ENCODE data around the gene SNAPC4.
A peak's percentile ranks its signal among the peaks of the same experiment; 100 is the strongest.

The SNAPC4 gene, protein sequence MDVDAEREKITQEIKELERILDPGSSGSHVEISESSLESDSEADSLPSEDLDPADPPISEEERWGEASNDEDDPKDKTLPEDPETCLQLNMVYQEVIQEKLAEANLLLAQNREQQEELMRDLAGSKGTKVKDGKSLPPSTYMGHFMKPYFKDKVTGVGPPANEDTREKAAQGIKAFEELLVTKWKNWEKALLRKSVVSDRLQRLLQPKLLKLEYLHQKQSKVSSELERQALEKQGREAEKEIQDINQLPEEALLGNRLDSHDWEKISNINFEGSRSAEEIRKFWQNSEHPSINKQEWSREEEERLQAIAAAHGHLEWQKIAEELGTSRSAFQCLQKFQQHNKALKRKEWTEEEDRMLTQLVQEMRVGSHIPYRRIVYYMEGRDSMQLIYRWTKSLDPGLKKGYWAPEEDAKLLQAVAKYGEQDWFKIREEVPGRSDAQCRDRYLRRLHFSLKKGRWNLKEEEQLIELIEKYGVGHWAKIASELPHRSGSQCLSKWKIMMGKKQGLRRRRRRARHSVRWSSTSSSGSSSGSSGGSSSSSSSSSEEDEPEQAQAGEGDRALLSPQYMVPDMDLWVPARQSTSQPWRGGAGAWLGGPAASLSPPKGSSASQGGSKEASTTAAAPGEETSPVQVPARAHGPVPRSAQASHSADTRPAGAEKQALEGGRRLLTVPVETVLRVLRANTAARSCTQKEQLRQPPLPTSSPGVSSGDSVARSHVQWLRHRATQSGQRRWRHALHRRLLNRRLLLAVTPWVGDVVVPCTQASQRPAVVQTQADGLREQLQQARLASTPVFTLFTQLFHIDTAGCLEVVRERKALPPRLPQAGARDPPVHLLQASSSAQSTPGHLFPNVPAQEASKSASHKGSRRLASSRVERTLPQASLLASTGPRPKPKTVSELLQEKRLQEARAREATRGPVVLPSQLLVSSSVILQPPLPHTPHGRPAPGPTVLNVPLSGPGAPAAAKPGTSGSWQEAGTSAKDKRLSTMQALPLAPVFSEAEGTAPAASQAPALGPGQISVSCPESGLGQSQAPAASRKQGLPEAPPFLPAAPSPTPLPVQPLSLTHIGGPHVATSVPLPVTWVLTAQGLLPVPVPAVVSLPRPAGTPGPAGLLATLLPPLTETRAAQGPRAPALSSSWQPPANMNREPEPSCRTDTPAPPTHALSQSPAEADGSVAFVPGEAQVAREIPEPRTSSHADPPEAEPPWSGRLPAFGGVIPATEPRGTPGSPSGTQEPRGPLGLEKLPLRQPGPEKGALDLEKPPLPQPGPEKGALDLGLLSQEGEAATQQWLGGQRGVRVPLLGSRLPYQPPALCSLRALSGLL (N-terminal part only)

DNA sequence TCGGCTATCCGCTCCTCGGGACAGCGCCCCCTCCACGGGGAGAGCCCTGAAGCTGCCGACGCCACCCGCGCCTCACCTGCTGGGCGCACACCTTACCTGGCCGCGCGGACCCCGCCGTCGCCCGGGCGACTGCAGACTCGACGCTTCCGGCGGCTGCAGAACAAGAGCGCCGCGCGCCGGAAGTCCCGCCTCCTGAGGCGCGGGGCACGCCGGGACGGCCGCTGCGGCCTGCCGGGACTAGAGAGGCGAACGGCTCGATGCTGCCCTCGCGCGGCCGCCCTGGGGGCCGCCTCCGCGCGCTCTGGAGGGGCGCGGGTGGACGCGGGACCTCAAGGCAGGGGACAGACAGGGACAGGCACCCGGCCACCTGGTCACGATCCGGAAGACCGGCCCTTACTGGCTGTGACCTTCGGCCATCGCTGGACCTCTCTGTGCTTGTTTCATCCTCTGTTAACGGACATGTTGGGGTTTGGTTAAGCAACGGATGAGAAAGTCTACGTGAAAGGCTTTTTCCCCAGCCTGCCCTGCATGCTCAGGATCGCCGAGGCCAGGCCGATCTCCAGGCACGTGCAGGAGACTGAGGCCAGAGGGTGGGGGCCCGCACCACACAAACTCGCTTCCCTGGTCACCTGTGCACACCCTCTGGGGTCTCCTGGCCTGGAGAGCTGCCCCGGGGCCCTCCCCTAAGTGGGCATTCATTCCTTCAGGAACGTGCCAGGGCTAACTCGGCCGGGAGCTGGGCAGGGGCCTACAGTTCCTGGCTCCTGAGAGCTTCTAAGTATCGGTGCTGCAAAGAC, at the start of gene SNAPC4:
TSS of gene SNAPC4 (minus strand) at position 133 of the 797 bp plus-strand sequence. CDS start 1,742 bp downstream, outside the sequence.
- peak; percentile 68 to 71 for DNase-seq (ENCODE audit: low read depth in 2 of 2)

DNA sequence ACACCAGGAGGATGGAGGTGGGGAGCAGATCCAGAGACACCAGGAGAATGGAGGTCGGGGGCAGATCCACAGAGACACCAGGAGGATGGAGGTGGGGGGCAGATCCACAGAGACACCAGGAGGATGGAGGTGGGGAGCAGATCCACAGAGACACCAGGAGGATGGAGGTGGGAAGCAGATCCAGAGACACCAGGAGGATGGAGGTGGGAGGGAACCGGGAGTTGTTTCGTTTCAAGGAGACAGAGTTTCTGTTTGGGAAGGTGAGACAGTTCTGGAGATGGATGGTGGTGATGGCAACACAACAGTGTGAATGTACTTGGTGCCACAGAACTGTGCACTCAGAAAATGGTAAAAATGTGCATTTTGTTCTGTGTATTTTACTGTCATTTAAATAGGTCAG, 48.7 kb upstream of the SNAPC4 start:
- DNase-seq (ENCODE audit: low read depth in 2 of 2), result no peak

DNA sequence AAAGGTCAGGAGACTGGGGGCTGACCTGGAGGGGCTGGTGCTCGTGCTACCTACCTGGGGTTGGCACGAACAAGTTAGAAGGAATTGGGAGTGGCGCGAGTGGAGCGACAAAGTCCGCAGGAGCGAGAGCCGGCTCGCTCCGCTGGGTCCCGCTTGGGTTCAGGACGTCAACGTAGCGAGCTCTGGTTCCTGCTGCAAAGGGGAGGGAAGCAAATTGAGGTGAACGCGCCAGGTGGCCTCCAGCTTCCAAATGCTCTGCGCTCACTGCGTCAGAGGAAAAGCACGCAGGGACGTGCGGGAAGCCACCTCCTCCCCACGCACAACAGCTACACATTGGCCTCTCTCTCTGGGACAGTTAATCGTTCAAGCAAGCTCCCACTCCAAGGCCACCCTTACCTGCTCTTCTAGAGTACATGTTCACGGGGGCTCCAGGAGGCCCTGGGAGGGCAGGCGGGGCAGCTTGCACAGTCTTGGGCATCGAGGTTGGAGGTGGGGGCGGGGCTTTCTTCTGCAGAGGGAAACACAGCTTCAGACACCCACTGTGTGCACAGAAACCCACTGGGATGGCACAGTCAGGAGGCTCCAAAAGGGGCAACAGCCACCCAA, 47.3 kb upstream of the SNAPC4 start:
- no peak for DNase-seq (ENCODE audit: low read depth in 2 of 2)

DNA sequence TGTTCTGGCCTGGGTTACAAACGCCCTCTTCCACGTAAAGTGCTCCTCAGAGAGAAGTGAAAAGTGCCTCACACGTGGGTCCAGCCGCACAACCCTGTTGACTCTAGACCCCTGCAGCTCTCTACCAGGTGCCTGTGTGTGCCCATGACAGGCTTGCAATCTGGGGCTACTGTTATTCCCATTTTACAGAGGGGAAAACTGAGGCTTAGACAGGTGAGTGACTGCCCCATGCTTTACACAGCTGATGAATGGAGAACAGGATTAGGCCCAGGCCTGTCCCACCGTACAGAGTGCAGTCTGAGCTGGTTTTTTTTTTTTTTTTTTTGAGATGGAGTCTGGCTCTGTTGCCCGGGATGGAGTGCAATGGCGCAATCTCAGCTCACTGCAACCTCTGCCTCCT, 45.8 kb upstream of the SNAPC4 start:
- no peak for DNase-seq (ENCODE audit: low read depth in 2 of 2)

DNA sequence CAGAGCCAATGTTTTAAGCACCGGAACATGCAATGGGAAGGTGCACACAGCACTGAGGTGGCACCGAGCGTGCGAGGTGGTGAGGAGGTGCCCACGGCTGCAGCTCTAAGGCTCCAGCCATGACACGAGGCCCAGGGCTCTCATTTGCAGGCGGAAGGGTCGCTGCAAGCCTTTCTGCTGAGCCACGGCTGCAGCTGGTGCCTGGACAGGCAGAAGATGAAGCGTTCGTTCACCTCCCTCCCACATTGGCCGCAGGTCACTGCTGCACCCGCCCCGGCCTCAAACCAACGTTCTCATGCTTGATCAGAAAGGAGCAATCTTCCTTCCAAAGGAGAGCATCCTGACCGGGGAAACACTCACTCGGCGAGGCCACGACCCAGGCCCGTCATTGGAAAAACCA, 44.1 kb upstream of the SNAPC4 start:
- no peak for DNase-seq (ENCODE audit: low read depth in 2 of 2)

DNA sequence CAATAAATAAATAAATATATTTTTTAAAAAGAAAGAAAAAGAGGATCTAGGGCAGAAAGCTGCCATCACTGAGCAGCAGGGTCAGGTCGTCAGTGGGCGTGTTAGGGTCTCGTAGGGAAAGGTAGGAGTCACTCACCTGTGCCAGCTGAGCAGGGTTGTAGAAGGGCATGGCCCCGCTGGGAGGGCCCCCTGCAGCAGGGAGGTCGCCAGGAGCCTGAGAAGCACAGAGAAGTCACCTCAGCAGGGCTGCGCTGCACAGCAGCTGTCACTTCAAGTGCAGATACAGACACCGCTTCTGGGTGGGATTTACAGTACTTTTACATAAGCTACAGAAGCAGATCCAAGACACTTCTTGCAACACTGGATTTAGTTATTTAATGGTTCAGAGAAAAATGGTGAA, 43.7 kb upstream of the SNAPC4 start:
- DNase-seq (ENCODE audit: low read depth in 2 of 2), result no peak

DNA sequence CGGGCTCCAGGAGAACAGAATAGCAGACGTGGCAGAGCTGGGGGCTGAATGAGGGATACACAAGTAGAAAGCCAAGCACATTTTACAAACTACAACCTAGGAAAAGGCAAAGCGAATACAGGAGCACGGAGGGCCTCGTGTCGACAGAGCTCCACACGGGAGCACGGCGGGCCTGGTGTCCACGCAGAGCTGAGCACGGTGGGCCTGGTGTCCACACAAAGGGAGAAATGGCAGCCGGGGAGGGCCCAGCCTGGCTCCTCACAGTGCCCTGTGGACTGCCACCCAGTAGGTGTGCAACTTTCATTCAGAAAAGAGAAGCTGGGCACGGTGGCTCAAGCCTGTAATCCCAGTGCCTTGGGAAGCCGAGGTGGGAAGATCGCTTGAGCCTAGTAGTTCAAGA, 43.1 kb upstream of the SNAPC4 start:
- DNase-seq (ENCODE audit: low read depth in 2 of 2), result no peak

DNA sequence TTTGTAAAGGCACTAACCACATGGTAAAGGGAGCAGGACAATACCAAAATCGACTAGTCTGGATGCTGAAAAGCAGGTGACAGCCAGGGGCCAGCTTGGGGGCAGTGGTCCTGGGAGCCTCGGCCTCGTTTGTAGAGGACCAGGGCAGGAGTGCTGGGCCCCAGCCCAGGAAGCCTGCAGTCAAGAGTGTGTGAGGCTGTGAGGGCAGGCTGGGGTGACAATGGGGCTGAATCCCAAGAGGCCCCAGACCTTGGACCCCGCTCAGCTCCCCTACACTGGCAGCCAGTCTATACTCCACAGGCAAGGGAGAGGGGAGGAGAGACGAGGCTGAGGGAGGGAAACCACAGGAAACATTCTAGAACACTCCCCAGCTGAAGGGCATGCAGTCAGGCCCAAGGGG, 42.3 kb upstream of the SNAPC4 start:
- DNase-seq (ENCODE audit: low read depth in 2 of 2), result no peak

DNA sequence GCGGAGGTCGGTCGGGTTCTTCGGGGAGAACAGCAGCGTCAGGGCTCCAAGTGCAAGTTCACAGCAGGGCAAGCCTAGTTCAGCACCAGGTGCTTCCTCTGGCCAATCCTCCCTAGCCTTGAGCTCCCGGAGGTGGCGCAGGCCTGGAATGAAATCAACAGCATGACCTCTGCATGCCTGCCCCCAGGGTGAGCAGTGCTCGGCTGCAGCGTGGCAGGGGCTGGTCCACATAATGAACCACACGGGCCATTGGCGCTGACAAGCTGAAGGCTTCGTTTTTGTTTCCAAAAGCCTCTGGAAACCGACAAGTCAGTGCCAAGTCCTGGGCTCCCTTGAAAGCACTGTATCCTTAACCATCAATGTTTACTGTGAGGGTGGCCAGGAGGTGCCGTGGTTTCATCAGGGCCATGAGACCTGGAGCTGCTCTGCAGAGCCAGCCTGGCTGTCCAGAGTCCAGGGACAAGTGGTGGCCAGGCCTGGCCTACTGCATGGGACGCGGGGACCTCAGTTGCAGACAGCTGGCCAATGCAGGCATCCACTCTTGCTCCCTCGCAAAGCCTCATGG, 41.8 kb upstream of the SNAPC4 start:
- no peak for DNase-seq (ENCODE audit: low read depth in 2 of 2)

DNA sequence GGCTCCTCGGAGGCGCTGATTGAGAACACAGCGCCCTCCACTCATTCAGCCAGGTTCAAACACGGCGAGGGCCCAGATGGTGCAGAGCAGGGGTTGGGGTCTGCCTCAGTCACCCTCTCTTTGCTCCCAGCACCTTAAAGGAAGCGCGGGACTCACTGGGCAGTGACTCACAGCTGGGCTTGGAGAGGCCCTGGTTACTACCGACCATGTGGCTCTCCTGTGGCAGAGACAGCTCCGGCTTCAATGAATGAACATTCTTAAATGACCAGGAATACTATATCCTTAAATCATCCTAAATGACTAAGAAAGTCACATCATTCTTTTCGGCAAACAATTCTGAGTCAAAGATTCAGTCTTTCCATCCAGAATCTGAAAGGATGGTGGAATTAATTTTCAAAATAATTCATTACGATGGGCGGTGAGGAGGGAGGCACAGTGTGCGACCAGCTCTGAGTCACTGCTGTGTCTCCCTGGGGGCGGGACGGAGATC, 41.3 kb upstream of the SNAPC4 start:
- no peak for DNase-seq (ENCODE audit: low read depth in 2 of 2)

DNA sequence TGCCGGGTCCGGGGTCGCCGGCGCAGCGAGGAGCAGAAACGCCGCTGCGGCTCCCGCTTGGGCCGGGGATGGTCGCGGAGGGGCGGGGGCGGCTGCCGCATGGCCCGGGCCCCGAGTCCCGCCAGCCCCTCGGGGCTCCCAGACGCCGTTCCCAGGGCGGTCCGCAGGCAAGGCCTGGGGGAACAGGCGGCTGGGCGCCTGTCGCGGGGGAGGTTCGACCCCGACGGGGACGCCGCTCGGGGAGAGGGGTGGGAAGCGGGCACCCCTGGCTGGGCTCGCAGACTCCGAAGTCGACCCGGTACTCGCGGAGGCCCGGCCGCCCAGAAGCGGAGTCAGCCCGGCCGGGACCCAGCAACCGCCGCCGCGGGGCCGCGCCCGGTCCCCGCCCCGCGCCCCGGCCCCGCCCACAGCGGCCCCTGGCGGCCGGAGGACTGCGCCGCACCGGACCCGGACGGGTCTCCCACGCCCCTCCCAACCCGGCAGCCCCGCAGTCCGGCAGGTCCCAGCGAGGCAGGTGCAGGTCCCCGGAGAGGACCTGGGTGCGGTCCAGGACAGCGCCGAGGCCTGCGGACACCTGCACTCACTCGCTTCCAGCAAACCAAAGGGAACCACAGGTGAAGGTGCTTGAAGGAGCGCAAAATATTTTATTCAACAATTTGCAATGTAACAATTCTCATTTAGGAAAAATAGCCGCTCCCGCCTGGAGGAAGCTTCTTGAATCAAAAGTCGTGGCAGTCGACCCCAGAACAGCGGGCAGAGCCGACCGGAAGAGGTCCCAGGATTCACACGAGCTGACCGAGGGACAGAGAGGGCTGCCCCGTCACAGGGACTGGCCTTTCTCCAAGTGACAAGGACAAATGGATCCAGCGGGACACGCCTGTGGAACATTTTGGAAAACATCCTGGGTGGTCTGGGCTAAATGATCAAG, 39.8 kb upstream of the SNAPC4 start, which contains the start of gene INPP5E:
TSS of gene INPP5E (minus strand) at position 365 of the 928 bp plus-strand sequence. CDS start 426 bp downstream, outside the sequence.
- peak; percentile 72 for DNase-seq (ENCODE audit: low read depth in 2 of 2)

DNA sequence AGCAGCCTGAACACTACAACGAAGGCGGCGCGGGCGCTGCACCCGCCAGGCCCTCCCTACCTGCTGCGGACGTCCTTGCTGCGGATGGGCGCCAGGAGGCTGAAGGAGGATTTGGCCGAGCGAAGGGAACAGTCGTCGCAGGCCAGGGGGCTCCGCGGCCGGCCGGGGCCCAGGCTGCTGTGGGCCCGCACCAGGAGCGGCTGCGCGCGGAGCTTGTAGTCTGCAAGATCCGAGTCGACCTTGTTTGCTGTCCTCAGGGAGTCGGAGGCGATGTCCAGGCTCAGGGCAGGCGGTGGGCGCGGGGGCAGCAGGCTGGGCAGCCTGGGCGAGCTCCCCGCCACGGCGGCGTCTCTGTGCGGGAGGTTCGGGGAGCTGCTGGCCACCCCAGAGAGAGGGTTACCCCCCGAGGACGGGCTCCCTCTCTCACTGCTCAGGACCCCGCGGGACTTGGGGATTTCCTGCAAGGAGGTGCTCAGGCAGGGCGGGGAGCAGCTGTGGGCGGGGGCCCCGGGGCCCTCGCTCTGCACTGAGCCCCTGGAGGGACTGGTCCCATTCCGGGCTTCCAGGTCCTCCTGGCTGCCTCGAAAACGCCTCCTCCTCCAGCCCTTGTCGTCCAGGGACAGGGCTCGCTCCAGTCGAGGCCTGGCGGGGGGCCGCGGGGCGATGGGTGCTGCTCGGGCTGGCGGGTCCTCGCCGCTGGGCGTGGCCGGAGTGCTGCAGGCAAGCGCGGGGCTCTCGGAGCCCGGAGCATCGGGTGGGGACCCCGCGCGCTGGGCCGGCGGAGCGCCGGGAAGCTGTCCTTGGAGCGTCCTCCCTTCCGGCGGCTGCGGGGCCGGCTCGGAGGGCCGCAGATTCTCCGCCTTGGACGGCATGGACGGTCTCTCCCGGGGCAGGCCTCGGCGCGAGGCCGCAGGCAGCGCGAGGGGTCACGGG, 38.8 kb upstream of the SNAPC4 start:
- peak in 1 of 2 donors; percentile 16 for DNase-seq (ENCODE audit: low read depth in 2 of 2)

DNA sequence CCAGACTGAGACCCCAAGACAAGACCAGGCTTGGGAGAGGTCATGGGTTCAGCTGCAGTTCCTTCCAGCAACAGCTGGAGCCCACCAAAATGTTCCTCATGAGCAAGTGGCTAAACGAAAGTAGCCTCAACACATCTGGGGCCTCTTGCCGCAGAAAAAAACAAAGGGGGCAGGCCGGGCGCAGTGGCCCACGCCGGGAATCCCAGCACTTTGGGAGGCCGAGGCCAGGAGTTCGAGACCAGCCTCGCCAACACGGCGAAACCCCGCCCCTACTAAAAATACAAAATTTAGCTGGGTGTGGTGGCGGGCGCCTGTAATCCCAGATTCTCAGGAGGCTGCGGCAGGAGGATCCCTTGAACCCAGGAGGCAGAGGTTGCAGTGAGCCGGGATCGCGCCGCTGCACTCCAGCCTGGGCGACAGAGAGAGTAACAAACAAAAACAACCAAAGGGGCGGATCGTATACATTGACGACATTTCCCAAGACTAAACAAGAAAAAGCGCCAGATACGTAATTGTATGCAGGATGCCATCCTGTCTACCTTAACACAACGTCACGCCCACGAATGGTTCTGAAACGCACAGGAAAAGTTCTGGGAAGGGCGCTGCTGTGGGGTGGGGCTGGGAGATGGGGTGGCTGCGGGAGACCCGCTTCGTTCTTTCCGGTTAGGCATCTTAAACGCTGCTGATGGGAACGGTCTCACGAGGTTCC, 38.0 kb upstream of the SNAPC4 start:
- DNase-seq (ENCODE audit: low read depth in 2 of 2), result no peak

DNA sequence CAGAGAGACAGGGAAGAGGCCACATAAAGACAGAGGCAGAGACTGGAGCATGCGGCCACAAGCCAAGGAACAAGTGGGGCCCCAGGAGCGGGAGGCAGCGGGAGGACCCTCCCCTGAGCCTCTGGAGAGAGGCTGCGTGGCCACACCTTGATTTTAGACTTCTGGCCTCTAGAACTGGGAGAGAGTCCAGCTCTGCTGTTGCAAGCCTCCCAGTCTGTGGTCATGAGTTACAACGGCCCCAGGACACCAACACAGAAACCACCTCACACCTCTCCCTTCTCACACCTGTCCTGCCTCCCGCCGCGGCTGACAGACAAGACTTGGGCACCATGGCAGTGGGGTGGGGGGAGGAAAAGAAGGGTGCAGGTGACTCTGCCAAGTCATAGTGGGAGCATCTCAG, 37.5 kb upstream of the SNAPC4 start:
- no peak for DNase-seq (ENCODE audit: low read depth in 2 of 2)

DNA sequence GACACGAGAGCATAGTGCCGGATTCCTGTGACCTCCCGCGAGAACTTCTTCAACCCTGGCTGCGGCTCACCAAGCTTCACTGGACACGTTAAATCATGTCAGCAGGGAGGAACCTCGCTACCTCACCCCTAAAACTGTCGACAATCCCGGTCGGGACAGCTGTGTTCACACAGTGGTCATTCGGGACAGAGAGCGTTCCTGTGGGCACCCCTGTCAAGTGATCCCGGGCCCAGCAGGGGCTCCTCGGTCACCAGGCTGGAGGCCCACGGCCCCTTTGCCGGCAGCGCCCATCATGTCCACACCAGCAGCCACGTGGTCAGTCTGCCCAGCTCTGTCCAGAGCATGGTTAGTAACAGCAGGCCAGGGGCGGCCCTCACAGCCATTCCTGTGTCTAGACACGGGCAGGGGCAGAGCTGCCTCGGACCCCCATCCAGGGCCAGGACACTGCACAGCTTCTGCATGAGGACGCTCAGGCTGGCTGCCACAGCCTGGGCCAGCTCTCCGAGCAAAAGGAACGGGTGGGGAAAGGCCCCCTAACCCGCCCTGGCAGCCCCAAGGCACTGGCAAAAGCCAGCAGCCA, 36.2 kb upstream of the SNAPC4 start:
- DNase-seq (ENCODE audit: low read depth in 2 of 2), result no peak

DNA sequence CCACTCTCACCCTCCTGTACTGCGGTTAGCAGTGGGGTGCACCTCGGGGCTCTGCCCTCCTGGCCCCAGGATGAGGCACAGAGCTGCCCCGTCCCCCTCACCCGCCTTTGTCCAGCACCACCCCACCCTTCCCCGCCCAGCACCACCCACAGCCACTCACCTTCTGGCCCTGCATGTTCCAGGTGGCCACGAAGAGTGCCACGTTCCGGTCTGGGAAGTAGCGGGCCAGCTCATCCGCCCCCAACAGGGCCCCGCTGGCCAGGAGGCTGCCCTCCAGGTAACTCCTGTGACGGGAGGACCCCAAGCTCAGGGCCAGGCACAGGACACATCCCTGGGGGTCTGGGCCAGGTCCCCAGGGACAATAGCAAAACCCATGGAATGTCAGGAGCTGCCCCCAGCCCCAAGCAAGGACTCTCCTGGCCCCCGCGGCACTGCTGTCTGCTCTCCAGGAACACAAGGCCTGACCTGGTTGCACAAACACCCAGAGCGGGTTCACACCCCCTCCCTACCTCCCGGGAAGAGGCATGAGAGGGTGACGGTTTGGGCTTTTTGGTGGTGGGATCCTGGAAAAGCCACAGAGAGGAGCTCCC, 34.7 kb upstream of the SNAPC4 start:
- no peak for DNase-seq (ENCODE audit: low read depth in 2 of 2)

Measured in stimulated activated CD8-positive, alpha-beta memory T cell treated with anti-CD3 and anti-CD28 coated beads, Interleukin-7, amount 100 ng/mL, for 1 hour (primary cell).